Measurements from ENCODE around the gene ADORA2B. TPM values are rescaled to one million over a fixed set of nuclear protein-coding genes. Genes with fewer than 3 reads are reported as not detected.
"Not testable (repeated sequence)": the region's sequence is repeated elsewhere in the genome, so short reads cannot be mapped to it uniquely, and the experiment has no call there.

ADORA2B gene
- total RNA-seq, 1 donor from 2014 or later: 3.6 TPM

DNA sequence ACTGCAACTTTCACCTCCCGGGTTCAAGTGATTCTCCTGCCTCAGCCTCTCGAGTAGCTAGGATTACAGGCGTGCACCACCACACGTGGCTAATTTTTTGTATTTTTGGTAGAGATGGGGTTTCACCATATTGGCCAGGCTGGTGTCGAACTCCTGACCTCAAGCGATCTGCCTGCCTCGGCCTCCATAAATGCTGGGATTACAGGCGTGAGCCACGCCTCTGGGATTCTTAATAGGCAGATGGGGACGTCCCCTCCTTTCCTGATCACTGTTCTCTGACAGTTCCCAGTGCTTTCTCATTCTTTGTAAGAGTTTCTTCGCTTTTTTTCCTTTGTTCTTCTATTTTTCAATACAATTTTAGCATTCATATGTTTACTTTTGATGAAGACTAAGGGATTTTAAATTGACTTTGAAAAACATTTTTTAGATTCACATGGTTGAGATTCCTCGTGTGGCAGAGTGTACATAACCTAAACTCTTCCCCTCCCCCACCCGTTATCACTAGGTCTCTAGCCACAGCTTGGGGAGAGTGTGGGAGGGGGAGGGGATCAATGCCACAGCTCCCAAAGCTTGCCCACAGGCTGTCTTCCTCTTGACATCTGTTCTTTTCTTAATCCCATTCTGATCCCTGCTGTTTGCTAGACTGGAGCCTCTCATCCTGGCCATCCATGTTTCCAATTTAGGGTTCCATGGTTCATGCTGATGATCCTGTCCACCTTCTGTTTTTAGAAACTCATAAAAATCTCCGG is 11.0 kb downstream of the ADORA2B start:
- DNase-seq: no peak

DNA sequence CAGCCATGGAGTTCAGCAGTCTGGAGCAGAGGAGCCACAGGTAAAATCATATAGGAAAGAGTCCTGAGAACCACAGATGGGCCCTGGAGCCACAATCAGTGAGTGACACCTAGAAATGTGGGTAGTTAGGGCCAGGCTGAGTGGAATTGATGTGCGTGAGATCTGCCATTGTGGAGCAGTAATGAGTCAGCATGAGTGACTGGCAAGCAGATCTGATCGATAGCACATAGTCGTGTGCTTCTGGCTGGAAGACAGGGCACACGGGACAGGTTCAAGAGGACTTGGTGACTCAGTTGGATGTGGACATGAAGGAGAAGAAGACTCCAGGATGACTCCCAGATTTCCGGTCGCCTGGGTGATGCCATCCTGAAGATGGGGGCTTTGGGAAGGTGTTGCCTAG is 12.3 kb downstream of the ADORA2B start:
- no peak for DNase-seq

DNA sequence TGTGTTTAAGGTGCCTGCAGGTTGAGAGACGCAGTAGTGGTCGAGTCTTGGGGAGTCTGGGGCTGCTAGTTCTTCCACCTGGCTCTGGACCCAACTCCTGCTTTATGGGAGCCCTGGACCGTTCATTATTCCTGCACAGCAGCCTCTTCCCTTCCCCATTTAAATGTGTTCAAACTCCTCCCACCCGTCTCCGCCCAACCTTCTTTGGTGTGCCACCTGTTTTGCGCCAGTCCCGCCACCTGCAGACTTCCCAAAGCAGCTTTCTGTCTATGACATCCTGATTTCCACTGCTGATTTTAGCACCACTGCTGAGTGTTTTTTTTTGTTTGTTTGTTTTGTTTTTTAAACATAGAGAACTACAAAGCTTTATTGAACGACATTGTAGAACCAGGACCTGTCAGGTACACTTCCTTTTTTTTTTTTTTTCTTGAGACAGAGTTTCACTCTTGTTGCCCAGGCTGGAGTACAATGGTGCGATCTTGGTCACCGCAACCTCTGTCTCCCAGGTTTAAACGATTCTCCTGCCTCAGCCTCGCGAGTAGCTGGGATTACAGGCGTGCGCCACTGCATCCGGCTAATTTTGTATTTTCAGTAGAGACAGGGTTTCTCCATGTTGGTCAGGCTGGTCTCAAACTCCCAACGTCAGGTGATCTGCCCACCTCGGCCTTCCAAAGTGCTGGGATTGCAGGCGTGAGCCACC is 12.8 kb downstream of the ADORA2B start:
- DNase-seq: no peak

- no peak for DNase-seq
Measured at GRCh38 chr17:15958484-15958854, 13.5 kb downstream of the ADORA2B start.

GRCh38 chr17:15963670-15964110 is 18.8 kb downstream of the ADORA2B start:
- DNase-seq: no peak

DNA sequence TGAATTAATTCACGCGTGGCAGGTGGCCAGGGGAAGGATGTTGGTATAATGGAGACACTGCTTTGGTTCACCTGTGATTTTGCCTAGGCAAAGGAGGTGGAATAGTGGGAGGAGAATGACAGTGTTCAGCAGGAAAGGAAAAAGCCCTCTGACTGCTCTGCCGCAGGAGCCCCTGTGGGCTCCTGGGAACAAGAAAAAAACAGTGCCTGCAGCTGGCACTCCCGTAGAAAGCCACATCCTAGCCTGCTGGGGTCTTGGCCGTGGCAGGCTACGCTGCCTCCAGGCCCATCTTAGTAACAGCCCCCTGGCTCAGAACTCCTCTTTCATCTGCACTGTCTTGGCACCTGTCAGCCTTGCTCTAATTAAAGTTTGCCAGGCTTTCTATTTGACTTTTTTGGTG is 20.6 kb downstream of the ADORA2B start:
- DNase-seq: no peak

DNA sequence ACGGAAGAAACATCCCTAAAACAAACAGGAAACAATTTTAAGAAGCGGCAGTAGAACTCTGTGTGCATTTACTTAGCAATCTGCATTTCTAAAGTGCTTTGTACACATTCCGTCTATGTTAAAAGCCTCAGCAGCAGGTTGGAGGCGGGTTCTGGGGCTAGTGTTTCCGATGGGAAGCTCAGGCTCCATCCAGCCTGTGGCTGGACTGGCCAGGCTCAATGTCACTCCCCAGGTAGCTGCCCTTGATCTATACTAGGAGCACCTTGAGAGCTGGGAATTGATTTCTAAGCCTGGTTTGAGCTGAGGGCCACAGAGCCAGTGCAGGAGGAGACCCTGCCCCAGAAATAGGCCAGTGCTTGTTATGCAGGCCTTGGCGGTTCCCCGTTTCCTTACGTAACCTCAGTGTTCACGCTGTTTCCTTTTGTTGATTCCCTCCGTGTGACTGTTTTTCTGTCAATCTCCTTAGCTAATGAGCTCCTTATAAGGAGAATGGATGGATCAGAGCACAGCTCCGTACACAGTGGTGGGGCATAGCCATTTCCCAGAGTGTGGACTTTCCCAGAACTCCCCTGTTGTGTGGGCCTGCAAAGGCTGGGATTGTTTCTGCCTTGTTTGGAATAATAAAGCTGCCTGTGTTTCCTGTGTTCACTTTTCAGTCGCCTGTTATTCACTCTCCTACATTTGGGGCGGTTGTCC is 21.4 kb downstream of the ADORA2B start:
- no peak for DNase-seq

DNA sequence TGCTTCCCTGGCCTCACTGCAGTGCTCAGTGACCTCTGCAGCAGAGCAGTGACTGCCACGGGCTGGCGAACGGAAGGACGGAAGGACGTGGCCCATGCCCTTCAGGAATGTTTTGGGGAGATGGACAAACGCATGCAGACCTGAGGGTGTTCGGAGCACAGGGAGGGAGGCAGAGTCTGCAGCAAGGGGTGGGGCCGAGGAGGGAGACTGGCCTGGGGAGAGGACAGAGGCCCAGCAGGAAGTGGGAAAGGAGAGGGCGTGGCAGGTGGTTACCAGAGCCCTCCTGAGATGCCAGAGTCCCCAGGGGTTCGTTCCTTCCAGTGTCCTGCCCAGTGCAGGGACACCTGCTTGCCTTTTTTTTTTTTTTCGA is 21.9 kb downstream of the ADORA2B start:
- DNase-seq: no peak

GRCh38 chr17:15967706-15968399 is 22.9 kb downstream of the ADORA2B start:
- no peak for DNase-seq

GRCh38 chr17:15969463-15969862 is 24.5 kb downstream of the ADORA2B start:
- DNase-seq: no peak

DNA sequence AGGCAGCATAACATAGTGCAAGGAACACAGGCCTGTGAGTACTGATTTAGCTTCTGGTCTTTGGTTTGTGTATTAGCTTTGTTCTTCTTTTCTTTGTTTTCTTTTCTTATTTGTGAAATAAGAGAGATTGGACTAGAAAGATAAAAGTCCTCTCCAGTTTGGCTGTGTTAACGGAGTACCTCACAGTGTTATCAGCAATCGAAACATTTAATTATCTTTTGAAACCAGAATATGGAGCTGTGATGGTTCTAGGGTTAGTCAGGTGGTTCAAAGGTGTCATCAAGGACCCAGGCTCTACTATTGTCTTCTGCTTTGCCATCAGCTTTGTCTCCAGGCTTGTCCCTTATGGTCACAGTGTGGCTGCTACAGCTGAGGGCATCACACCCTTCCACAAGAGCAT is 25.6 kb downstream of the ADORA2B start:
- DNase-seq: no peak

DNA sequence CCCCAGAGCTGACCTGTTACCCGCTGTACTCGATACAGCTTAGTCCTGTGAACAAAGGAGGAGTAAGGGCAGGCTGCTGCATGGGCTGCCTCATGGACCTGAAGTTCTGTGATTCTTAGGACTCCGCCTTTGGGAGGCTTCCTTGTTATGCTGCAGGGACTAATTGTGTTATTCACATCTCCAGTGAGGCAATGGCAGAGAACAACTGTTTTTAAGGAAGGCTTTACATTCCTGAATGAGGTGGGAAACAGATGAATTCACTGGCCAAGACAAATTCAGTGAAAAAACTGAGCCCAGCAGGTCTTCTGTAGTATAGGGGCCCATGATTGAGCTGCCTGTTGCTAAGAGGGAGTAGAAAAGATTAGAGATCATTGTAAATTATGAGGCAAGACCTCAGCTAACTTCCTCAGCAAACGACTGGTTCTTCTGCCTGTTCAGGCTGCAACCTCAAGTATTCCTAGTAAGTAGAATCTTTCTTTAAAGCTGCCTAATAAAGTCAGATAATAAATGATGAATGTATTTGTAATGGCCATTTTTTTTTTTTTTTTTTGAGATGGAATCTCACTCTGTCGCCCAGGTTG is 26.3 kb downstream of the ADORA2B start:
- DNase-seq: no peak

DNA sequence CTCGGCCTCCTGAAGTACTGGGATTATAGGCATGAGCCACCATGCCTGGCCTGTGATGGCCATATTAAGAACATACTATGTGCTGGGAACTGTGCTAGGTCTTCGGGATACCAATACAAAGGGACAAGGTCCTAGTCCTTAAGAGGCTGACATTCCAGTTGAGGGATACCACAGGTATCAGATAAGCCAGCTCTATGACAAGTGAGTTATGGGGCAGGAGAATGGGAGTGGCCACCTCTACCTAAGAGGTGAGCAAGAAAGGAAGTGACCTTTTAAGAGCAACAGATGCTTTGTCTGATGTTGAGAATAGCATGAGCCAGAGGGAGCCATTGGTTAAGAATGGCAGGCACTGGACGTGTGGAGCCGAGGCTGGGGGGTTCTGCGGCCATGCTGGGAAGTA is 27.0 kb downstream of the ADORA2B start:
- DNase-seq: no peak

GRCh38 chr17:15972497-15972951 is 27.6 kb downstream of the ADORA2B start:
- no peak for DNase-seq

GRCh38 chr17:15973016-15973415 is 28.1 kb downstream of the ADORA2B start:
- no peak for DNase-seq

DNA sequence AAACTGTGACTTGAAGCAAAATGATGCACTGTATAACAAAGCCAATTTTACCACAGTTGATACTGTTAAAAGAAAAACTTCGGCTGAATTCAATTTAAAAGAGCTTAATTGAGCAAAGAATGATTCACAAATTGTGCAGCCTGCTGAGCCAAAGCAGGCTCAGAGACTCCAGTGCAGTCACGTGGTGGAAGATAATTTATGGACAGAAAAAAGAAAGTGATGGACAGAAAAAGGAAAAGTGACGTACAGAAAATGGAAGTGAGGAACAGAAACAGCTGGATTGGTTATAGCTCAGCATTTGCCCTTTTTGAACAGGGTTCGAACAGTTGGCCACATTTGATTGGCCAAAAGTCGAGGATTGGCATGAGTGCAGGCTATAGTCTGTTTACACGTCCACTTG is 28.9 kb downstream of the ADORA2B start:
- DNase-seq: no peak

- no peak for DNase-seq
Measured at GRCh38 chr17:15977894-15978293, 33.0 kb downstream of the ADORA2B start.

GRCh38 chr17:15978606-15979005 is 33.7 kb downstream of the ADORA2B start:
- DNase-seq: no peak

DNA sequence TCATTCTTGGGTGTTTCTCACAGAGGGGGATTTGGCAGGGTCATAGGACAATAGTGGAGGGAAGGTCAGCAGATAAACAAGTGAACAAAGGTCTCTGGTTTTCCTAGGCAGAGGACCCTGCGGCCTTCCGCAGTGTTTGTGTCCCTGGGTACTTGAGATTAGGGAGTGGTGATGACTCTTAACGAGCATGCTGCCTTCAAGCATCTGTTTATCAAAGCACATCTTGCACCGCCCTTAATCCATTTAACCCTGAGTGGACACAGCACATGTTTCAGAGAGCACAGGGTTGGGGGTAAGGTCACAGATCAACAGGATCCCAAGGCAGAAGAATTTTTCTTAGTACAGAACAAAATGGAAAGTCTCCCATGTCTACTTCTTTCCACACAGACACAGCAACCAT is 34.1 kb downstream of the ADORA2B start:
- DNase-seq: not testable (repeated sequence)

DNA sequence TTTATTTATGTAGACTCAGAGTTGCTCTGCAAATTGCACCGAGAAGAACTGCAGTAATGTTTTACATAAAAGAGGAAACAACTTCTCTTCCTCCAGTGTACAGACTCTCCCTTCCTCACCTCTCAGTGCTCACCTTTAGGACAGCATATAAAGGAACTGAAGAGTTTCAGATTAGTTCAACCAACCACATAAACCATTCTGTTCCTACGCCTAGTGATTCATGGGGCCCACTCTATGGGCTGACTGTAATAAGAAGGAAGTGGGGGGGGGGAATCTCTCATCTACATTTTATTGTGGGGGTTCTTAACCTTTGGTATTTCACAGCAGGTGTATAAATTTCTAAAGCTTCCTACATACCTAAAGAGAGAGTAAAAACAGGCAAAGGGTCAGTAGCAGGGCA is 36.3 kb downstream of the ADORA2B start:
- no peak for DNase-seq

GRCh38 chr17:15981646-15982580 is 37.0 kb downstream of the ADORA2B start:
- DNase-seq: no peak
